A549 (cell line): ENCODE measurements around the gene KCNN1.

ENCODE experiments used
- BHLHE40 ChIP-seq: IDR thresholded peaks from 2 replicates; pipeline ENCODE4 v1.6.1; 2012; ENCODE audit warnings: low read depth, low read length, inconsistent platforms
- FOSL2 ChIP-seq, 2 experiments: fragments of 450-650 bp in 1 of 2; fragments of >200 bp in 1 of 2; sonication (Bioruptor Twin) in 1 of 2; formaldehyde crosslinking; IDR thresholded peaks; 2 replicates each; pipeline versions ENCODE4 v1.5.0 to v1.6.1; 2016 to 2020; ENCODE audit warnings: mild to moderate bottlenecking in 1 of 2, moderate library complexity in 1 of 2
- HDAC2 ChIP-seq: fragments of 200-600 bp; sonication (generic); IDR thresholded peaks from 2 replicates; pipeline ENCODE4 v1.6.1; 2016
- MAZ ChIP-seq: fragments of 150-350 bp; IDR thresholded peaks from 2 replicates; pipeline ENCODE4 v1.6.1; 2014; ENCODE audit warnings: antibody characterized with exemption, low read depth, low read length, borderline replicate concordance
- MYC ChIP-seq: IDR thresholded peaks from 2 replicates; pipeline ENCODE4 v1.6.1; 2012; ENCODE audit warnings: mild to moderate bottlenecking, inconsistent platforms, low read length, improper control_type of control experiment, borderline replicate concordance
- POLR2AphosphoS2 ChIP-seq: conservative IDR thresholded peaks from 2 replicates; pipeline ENCODE4 v1.6.1; 2012; ENCODE audit warnings: low read length, improper control_type of control experiment, inconsistent platforms
- RNF2 ChIP-seq: fragments of 200-600 bp; sonication (generic); IDR thresholded peaks from 2 replicates; pipeline ENCODE4 v1.6.1; 2016; ENCODE audit warnings: low read depth, mild to moderate bottlenecking, antibody characterized with exemption, moderate library complexity, borderline replicate concordance
- TF ChIP-seq, protein P1 (sequence below): fragments of >200 bp; sonication (Bioruptor Twin); formaldehyde crosslinking; IDR thresholded peaks from 3 replicates; pipeline ENCODE4 v1.5.1; 2016
- TF ChIP-seq, protein P2 (sequence below): IDR thresholded peaks from 2 replicates; pipeline ENCODE4 v1.6.1; 2012
- TF ChIP-seq, protein P3 (sequence below): fragments of 450-650 bp; IDR thresholded peaks from 2 replicates; pipeline ENCODE4 v1.6.1; 2014; ENCODE audit warnings: antibody characterized with exemption

DNA sequence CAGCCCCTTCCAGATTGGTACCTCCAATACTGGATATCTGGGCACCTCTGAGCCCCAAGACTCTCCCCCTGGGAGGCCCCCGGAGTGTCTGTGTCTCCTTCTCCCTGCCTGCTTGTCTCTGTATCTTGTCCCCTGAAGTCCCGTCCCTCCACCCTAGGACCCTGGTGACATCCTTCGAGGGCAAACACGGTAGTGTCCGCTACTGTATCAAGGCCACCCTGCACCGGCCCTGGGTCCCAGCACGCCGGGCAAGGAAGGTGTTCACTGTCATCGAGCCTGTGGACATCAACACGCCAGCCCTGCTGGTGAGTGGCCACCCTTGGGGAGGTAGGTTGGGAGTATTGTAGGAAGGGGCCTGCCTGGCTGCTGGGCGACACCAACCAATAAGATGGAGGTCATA lies 41.9 kb downstream of the KCNN1 start:
- no peak for TF ChIP-seq FOSL2 (IDR thresholded peaks at IDR 0.05)
- no peak for TF ChIP-seq FOSL2 (CRISPR knock-in tag; IDR thresholded peaks at IDR 0.05)
- no peak for TF ChIP-seq BHLHE40
- TF ChIP-seq, protein P1, sequence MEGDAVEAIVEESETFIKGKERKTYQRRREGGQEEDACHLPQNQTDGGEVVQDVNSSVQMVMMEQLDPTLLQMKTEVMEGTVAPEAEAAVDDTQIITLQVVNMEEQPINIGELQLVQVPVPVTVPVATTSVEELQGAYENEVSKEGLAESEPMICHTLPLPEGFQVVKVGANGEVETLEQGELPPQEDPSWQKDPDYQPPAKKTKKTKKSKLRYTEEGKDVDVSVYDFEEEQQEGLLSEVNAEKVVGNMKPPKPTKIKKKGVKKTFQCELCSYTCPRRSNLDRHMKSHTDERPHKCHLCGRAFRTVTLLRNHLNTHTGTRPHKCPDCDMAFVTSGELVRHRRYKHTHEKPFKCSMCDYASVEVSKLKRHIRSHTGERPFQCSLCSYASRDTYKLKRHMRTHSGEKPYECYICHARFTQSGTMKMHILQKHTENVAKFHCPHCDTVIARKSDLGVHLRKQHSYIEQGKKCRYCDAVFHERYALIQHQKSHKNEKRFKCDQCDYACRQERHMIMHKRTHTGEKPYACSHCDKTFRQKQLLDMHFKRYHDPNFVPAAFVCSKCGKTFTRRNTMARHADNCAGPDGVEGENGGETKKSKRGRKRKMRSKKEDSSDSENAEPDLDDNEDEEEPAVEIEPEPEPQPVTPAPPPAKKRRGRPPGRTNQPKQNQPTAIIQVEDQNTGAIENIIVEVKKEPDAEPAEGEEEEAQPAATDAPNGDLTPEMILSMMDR: no peak
- TF ChIP-seq HDAC2: no peak
- no peak for TF ChIP-seq MAZ
- no peak for TF ChIP-seq RNF2
- TF ChIP-seq, protein P2, sequence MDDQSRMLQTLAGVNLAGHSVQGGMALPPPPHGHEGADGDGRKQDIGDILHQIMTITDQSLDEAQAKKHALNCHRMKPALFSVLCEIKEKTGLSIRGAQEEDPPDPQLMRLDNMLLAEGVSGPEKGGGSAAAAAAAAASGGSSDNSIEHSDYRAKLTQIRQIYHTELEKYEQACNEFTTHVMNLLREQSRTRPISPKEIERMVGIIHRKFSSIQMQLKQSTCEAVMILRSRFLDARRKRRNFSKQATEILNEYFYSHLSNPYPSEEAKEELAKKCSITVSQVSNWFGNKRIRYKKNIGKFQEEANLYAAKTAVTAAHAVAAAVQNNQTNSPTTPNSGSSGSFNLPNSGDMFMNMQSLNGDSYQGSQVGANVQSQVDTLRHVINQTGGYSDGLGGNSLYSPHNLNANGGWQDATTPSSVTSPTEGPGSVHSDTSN: no peak
- TF ChIP-seq, protein P3, sequence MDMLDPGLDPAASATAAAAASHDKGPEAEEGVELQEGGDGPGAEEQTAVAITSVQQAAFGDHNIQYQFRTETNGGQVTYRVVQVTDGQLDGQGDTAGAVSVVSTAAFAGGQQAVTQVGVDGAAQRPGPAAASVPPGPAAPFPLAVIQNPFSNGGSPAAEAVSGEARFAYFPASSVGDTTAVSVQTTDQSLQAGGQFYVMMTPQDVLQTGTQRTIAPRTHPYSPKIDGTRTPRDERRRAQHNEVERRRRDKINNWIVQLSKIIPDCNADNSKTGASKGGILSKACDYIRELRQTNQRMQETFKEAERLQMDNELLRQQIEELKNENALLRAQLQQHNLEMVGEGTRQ: no peak
- no peak for TF ChIP-seq POLR2AphosphoS2
- TF ChIP-seq MYC: no peak
